HepG2 (cell line): ENCODE results near the gene MTHFR.

ENCODE experiments used
- CTCF ChIP-seq: sonication (generic); formaldehyde crosslinking; IDR thresholded peaks from 2 replicates; pipeline ENCODE4 v1.5.0; 2020; ENCODE audit warnings: mild to moderate bottlenecking, missing genetic modification reagents, moderate library complexity
- ZBTB7A ChIP-seq: sonication (generic); formaldehyde crosslinking; IDR thresholded peaks from 2 replicates; pipeline ENCODE4 v1.8.0; 2022; ENCODE audit warnings: mild to moderate bottlenecking, missing genetic modification reagents
- ZFX ChIP-seq: sonication (generic); formaldehyde crosslinking; IDR thresholded peaks from 2 replicates; pipeline ENCODE4 v1.4.0; 2020; ENCODE audit warnings: mild to moderate bottlenecking, low read depth, missing genetic modification reagents, moderate library complexity
- TF ChIP-seq, protein P1 (sequence below), 2 experiments: sonication (generic) in 1 of 2; formaldehyde crosslinking in 1 of 2; IDR thresholded peaks; 2 replicates each; pipeline versions ENCODE4 v1.5.1 to v1.6.1; 2011 to 2020; ENCODE audit warnings: borderline replicate concordance in 1 of 2, low read depth in 1 of 2, low read length in 1 of 2, mild to moderate bottlenecking in 1 of 2, missing genetic modification reagents in 1 of 2, moderate library complexity in 1 of 2
- TF ChIP-seq, protein P2 (sequence below): sonication (generic); formaldehyde crosslinking; IDR thresholded peaks from 2 replicates; pipeline ENCODE4 v1.4.0; 2020; ENCODE audit warnings: missing genetic modification reagents, borderline replicate concordance

GRCh38 chr1:11770011-11770410 lies 35.8 kb downstream of the MTHFR start:
- TF ChIP-seq ZFX (CRISPR knock-in tag) (no peak), ZBTB7A (no peak), CTCF (CRISPR knock-in tag) (no peak)
- TF ChIP-seq, protein P1, sequence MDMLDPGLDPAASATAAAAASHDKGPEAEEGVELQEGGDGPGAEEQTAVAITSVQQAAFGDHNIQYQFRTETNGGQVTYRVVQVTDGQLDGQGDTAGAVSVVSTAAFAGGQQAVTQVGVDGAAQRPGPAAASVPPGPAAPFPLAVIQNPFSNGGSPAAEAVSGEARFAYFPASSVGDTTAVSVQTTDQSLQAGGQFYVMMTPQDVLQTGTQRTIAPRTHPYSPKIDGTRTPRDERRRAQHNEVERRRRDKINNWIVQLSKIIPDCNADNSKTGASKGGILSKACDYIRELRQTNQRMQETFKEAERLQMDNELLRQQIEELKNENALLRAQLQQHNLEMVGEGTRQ (IDR thresholded peaks at IDR 0.05; ENCODE audit: low read depth, low read length) = no peak
- TF ChIP-seq, protein P1 (CRISPR knock-in tag; IDR thresholded peaks at IDR 0.05; ENCODE audit: borderline replicate concordance) = no peak
- TF ChIP-seq, protein P2, sequence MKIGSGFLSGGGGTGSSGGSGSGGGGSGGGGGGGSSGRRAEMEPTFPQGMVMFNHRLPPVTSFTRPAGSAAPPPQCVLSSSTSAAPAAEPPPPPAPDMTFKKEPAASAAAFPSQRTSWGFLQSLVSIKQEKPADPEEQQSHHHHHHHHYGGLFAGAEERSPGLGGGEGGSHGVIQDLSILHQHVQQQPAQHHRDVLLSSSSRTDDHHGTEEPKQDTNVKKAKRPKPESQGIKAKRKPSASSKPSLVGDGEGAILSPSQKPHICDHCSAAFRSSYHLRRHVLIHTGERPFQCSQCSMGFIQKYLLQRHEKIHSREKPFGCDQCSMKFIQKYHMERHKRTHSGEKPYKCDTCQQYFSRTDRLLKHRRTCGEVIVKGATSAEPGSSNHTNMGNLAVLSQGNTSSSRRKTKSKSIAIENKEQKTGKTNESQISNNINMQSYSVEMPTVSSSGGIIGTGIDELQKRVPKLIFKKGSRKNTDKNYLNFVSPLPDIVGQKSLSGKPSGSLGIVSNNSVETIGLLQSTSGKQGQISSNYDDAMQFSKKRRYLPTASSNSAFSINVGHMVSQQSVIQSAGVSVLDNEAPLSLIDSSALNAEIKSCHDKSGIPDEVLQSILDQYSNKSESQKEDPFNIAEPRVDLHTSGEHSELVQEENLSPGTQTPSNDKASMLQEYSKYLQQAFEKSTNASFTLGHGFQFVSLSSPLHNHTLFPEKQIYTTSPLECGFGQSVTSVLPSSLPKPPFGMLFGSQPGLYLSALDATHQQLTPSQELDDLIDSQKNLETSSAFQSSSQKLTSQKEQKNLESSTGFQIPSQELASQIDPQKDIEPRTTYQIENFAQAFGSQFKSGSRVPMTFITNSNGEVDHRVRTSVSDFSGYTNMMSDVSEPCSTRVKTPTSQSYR (CRISPR knock-in tag) = no peak
